HG02870 (cell line): ENCODE results near the gene PHF20.
"Not testable (repeated sequence)": the region's sequence is repeated elsewhere in the genome, so short reads cannot be mapped to it uniquely, and the experiment has no call there.

Experiments used
- ATAC-seq: cut with Tn5 transposase; IDR thresholded peaks from one replicate; pipeline ENCODE4 v1.9.1; 2021; ENCODE audit warnings: mild to moderate bottlenecking, moderate library complexity; ENCODE audit not compliant: unreplicated experiment

The PHF20 gene

DNA sequence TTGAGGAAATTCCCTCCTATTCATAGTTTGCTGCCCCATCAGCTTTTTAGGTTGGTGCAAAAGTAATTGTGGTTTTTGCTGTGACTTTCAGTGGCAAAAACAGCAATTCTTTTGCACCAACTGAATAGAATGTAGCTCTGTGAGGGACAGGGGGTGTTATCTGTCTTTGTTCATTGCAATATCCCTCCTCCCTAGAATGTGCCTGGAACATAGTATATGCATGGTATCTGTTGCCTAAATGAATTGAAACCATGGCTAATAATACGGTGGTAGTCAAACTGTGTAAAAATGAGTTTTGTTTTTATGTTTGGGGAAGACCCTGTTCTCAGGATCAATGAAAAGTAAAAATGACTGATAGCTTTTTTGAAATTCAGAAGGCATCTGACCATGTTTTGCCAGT is 137.4 kb downstream of the PHF20 start:
- ATAC-seq = no peak

DNA sequence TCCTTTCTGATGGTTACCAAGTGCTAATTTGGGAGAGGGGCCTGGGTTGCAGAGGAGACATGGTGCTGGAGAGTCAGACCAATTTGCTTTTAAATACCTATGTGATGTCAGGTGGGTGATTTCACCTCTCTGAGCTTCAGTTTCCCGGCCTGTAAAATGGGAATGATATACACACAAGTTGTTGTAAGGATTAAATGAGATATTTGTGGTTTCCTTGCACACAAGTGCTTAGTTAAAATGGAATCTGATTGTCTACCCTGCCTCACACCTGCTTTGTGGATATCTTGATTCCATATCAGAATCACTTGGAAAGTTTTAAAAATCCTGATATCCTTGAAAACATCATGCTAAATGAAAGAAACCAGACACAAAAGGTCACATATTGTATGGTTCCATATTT is 138.0 kb downstream of the PHF20 start:
- no peak for ATAC-seq

DNA sequence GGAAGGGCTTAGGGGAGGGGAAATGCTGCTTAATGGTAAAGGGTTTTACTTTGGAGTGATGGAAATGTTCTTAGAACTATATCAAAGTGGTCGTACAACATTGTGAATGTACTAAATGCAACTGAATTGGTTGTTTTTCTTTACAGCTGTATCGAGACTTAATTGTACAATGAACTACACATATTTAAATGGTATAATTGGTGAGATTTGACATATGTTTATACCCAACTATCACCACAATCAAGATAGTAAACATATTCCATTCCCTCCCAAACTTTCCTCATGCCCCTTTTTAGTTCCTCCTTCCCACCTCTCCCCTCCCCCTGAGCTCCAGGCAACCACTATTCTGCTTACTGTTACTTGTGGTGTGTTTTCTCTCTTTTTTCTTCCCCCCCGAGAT is 138.4 kb downstream of the PHF20 start:
- no peak for ATAC-seq

DNA sequence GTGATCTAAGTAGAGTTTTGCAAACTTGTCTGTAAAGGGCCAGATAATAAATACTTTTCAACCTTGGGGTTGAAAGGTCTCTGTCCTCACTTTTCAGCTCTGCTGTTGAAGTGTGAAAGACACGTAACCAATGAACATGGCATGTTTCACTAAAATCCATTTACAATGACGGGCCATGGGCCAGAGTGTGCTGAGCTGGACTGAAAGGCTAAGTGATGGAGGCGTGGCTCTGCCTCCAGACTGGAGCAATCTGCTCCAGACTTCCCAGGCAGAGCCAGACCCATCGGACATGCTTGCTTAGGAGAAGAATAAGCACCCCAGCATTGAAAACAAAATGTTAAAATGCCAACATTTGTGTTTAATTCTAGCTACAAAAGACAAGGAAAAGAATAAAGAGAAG is 141.1 kb downstream of the PHF20 start:
- ATAC-seq = no peak

DNA sequence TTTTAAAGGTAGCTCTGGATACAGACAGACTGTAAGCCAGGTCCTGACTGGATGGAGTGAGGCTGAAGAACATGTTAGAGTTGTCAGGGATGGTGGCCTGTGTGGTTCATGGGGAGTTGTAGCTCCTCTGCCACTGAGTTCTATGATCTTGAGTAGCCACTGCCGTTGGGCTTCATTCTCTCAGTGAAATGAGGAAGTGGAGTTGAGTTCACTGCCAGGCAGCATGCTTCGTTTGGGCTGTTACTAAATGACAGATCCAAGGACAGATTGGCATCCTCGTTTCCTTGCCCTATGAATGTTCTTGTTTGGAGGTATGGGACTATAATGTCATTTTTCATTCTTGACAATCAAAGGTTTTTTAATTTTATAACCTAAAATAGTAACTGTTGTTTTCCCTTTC is 145.3 kb downstream of the PHF20 start:
- ATAC-seq = no peak

DNA sequence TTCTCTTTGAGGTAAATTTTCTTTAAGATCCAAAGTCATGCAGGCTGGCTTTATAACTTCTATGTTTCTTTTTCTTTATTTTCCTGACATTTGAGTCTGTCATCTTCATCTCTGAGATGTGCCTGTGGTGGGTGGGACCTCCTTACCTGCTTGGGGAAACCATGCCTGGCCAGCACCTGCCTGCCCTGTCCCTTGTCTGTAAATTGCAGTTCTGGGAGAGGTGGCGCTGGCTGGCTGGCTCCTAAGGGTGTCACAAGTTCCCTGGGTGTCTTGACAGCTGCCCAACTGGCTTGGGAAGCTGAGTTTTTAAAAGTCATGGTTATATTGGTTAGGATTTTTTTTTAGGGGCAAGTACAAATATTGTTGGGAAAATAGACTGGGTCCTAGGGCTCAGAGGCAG is 146.2 kb downstream of the PHF20 start:
- no peak for ATAC-seq

DNA sequence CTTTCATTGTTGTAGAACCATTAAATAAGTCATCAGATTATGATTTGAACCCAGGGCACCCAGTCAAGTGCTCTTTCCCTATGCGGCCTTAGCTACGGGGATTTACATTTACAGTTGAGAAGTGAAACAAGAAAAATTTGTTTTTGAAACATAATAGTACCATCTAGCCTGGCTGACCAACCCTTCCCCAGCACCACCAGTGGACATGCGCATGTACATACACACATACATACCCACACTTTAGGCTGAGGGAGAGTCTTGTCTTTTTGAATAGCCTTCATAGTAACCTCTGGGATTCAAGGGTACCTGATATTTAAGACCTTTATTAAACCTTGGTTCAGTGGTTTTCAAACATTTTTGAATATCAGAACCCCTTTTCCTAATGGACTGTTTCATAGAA is 148.7 kb downstream of the PHF20 start:
- ATAC-seq = no peak

DNA sequence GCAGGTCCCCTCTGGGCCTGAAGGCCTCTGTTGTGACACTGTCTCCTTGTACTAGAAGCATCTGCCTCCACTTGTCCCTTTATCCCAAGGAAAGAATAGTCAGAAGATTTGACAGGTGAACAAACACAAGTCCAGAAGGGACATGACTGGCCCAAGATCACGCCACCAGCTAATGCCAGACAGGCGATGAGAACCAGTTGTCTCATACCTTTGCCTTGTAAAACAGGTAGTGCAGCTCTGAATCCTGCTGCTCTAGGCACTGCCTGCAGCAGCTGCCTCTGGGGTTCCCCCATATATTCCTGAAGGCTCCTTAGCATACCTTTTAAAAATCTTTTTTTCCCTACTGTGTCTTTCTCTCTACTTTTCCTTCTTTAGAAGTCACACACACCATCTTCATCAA is 157.5 kb downstream of the PHF20 start:
- ATAC-seq = no peak

DNA sequence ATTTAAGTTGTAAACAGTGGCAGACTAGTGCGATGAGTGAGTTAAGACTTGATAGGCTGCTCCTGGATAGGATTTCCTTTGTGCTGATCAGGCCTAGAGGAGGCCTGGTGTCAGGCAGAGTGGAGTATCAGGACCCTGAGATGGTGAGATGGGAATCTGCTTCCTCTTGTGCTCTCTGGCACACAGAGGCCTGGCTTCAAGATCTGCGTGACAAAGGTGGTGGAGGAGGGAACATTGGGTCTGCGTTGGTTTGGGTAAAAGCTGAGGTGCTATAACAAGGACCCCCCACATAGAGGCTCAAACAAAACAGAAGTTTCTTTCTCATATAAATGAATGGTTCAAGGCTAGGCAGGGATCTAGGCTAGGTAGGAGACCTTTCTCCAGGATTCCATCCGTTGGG is 162.2 kb downstream of the PHF20 start:
- no peak for ATAC-seq

DNA sequence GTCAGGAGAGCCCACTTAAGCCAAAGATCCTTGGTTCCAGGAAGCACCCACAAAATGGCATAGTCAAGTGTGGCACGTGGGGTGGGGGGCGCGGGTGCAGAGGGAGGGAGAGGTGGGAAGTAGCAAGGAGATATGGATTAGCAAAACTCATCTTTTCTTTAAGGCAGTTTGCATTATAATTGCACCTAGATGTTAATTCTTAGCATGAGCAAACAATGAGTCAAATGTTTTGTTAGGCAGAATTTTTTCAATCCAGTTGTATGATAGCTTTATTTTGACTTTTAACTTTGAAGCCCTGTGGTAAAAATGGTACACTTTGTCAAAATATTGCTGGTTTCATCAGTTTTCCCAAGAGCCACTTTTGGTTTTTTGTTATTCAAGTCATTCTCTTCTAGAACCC is 167.4 kb downstream of the PHF20 start:
- ATAC-seq = no peak

DNA sequence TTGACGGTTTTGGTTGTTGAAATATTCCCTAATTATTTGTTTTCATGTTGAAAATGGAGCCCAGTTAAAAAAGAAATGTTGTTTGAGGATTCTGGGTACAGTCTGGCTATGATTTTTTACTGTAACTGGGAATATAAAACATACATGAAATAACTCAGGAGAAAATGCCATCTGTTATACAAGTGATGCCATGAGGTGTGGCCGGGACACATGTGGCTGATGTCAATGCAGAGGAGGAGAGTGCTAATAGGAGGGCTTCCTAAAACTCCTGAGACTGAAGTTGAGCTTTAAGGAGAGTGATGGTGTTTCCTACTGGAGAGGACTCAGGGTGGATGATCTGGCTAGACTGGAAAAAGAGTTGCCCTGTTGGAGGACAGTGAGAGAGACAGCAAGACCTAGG is 169.8 kb downstream of the PHF20 start:
- ATAC-seq = no peak

DNA sequence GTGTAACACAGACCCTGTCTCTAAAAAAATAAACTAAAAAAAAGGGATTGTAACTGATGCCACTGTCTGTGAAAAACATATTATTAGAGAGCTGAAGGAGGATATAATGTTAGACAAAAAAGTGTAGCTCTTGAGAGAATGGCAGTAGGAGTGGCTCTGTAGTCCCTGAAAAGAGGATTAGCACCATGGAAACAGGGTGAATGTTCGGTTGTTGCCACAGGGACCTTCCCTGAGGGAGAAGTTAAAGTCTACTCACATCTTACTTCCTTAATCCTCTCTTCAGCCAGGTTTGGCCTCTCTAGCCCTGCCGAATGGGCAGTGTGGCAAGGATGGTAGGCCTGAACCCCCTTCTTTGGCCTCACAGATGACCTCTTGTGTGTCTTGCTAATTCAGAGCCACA is 170.4 kb downstream of the PHF20 start:
- ATAC-seq = no peak

DNA sequence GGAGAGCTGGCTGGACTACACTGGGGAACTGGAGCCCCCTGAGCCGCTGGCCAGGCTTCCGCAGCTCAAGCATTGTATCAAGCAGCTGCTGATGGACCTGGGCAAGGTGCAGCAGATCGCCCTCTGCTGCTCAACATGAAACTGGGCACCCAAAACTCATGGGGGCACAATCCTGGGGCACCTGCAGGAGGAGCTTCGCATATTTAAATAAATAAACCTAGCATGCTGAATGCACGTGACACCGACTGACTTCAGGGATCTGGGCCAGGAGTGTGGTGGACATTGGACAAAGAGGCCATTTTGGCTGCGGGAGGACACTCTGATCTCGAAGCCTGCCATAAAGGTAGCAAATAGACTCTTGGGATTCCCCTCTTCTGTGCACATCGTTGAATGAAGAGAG is 175.7 kb downstream of the PHF20 start:
- ATAC-seq = no peak

DNA sequence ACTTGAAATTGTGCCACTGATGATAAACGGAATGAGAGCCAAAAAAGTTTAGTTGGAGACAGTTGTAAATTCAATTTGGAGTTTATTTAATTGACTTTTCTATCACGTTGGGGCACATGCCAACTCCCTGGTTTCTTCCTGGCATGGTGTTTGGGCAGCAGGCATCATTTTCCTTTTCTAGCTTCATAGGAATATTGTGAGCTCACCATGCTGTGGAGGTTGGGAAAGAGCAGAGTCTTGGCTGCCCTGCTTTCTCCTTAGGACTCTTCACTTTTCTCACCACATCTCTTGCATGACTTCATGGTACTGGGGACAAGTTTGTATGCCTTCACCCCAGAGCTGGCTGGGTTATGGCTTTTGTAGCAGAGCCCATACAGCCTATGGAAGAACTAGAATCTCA is 176.1 kb downstream of the PHF20 start:
- no peak for ATAC-seq

DNA sequence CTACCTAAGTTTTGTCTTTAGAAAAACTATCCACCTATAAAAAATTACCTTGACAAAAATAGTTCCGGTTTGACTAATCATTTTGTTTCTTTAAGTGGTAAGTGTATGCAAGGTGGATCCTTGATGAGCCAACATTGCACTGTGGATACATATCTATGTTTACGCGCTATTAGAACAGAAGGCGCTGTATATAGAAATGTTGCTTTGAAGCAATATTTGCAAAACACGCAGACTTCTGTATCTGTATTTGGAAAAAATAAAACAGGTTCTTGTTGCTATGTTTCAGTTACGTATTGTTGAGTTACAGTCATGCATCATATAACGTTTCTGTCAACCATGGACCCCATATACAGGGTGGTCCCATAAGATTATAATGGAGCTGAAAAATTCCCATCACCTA is 178.3 kb downstream of the PHF20 start:
- ATAC-seq = no peak

DNA sequence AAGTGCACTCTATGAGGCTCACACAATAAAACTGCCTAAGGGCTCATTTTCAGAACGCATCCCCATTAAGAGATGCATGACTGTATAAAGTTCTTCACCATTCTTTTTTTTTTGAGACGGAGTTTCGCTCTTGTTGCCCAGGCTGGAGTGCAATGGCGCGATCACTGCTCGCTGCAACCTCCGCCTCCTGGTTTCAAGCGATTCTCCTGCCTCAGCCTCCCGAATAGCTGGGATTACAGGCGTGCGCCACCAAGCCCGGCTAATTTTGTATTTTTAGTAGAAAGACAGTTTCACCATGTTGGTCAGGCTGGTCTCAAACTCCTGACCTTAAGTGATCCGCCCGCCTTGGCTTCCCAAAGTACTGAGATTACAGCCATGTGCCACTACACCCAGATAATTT is 180.3 kb downstream of the PHF20 start:
- ATAC-seq = not testable (repeated sequence)

DNA sequence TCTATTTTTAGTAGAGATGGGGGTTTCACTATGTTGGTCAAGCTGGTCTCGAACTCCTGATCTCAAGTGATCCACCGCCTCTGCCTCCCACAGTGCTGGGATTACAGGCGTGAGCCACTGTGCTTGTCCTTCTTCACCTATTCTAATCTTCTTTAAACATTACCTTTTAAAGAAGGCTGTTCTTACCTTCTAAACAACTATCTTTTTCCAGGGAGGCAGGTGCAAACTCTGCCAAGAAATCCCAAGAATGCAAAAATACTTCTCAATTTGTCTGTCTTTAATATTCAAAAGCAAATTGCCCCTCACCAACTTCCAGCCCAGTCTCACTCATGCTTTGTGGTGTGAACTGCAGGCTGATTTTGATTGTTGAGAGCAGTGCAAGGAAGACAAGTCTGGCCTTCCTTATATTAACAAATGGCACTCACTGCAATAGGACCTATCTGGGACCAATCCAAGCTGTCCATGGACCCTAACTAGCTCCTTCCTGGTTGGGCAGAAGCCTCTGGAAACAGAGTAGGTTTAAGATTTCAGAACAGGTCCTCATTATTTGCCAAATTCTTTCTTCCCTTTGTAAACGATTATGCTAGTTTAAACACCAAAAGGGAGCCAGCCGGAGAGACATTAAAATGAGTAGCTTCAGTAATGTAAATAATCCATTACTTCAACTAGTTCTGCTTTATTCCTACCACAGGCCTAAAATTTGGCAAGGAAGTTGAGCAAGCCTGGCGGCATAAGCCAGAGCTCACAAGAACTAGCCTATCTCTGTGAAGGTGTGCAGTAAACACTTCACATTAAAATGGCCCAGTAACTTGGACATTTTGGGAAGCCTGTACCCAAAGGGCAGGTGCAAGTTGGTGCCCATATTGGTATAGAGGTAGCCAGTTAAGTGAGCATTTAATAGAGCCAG is 180.9 kb downstream of the PHF20 start:
- ATAC-seq = no peak

DNA sequence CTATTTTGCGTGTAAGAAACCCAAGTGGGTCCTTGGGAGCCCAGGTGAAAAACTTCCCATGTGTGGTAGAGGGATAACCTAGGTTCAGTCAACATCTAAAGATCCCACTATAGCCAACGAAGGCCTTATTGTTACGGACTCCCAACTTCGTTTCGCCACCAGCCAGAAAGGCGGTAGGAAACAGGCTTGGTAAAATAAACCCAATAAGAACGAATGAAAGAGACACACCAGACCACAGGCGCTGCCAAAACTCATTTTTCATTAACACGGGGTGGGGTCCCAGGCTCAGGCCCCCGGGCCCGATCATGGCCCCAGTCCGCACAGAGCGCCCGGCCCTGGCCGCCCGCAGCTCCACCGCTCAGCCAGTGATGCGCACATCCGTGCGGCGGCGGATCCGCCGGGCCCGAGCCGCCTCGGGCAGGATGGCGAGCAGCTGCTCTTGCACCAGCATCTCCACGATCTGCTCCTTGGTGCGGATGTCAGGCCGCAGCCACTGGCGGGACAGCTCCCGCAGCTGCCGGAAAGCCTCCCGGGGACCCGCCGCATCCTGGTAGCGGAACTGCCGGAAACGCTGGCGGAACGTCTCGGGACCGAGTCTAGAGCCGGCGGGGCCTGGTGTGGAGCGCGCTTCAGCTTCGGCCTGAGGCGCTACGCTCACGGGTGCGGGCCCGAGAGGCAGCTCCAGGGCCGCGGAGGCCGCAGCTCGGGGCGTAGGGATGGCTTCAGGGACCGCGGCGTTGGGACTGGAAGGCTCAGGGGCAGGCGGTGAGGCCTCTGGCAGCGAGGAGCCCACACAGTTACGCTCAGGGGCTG is 181.8 kb downstream of the PHF20 start:
- ATAC-seq = peak; percentile 18

DNA sequence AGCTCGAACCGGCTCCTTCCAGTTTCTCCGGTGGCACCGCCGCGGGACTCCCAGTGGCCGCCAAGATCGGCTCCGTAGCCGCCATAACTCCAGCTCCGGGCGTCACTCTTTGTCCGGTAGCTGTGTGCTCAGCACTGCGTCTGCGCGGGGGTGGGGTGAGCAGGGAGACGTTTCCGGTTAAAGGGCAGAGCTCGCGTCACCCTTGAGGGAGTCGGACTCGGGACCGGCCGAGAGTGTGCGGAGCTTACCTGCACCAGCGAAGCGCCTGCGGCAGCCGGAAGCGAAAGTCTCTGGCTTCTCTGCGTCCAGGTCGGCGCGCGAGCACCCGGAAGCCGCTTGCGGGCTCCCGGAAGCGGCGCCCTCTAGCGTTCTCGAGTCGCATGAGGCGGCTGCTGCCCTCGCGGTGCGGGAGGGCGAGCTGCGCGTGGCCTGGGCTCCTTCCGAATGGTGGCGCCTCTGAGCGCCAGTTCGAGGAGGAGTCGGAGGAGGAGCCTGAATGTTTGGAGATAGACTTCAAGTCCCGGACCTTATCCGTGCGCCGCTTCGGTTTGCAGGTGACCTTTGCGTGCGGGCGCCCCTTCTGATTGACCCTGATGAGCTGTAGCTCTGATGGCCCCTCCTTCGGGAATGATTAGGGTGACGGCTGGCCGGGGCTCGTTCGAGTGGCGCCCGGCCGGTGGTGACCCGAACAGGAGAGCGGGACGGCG is 182.5 kb downstream of the PHF20 start, which contains the start of gene SCAND1:
Gene SCAND1, minus strand, starts transcription at position 303 of the 707 bp plus-strand sequence. Its CDS starts 218 bp downstream, at position 85.
- peak; percentile 83 for ATAC-seq

DNA sequence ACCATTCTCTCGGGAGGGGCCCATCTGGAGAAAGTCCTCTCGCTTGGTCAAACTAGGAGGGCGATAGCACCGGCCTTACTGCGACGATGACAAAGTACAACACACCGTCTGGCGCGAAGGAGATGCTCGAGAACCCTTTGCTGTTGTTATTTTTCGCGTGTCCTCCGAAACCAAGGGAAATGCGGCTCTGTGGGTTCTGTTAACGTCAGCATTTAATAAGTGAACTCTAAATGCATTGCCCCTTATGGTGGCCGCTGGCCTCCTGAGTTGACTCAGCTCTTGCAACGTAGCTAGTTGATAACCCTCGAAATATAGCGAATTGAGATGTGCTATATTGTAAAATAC is 183.1 kb downstream of the PHF20 start:
- ATAC-seq = no peak

DNA sequence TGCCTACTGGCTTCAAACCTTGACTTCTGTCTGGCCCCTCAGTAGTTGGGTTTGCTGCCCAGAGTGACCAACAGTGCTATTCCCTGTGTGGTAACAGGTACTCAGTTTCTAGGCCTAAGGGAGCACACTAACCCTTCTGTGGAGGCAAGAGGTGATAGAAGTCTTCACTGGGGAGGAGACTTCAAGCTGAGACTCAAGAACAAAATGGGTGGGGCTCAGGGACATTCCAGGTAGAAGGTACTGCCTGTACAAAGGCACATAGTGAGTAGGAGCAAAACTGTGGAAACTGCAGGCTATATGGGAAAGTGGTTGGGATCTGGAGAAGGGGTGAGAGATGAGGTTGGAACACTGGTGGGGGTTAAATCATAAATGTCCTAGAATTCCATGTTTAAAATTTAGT is 184.8 kb downstream of the PHF20 start:
- no peak for ATAC-seq
